GM18519 (cell line): ENCODE results near the gene EPB41L2.
A peak's percentile ranks its signal among the peaks of the same experiment; 100 is the strongest.
"Not testable (repeated sequence)": the region's sequence is repeated elsewhere in the genome, so short reads cannot be mapped to it uniquely, and the experiment has no call there.

Experiments
- ATAC-seq: cut with Tn5 transposase; IDR thresholded peaks from one replicate; pipeline ENCODE4 v1.9.1; 2021; ENCODE audit warnings: mild to moderate bottlenecking, moderate library complexity; ENCODE audit not compliant: unreplicated experiment, low FRiP score

The EPB41L2 gene

GRCh38 chr6:131038597-131039344 is 24.3 kb downstream of the EPB41L2 start:
- ATAC-seq, result no peak

- ATAC-seq, result no peak
Measured at GRCh38 chr6:131037194-131037897, 25.7 kb downstream of the EPB41L2 start.

GRCh38 chr6:131036601-131037000 is 26.4 kb downstream of the EPB41L2 start:
- no peak for ATAC-seq

GRCh38 chr6:131036143-131036542 is 26.9 kb downstream of the EPB41L2 start:
- no peak for ATAC-seq

- no peak for ATAC-seq
Measured at GRCh38 chr6:131035582-131035981, 27.5 kb downstream of the EPB41L2 start.

GRCh38 chr6:131033631-131034030 is 29.4 kb downstream of the EPB41L2 start:
- ATAC-seq, result no peak

GRCh38 chr6:131029626-131030297 is 33.3 kb downstream of the EPB41L2 start:
- ATAC-seq, result peak; percentile 95

GRCh38 chr6:131027326-131027725 is 35.7 kb downstream of the EPB41L2 start:
- no peak for ATAC-seq

GRCh38 chr6:131026243-131026642 is 36.8 kb downstream of the EPB41L2 start:
- no peak for ATAC-seq

GRCh38 chr6:131024565-131024964 is 38.5 kb downstream of the EPB41L2 start:
- no peak for ATAC-seq

- ATAC-seq, result no peak
Measured at GRCh38 chr6:131023834-131024504, 39.1 kb downstream of the EPB41L2 start.

GRCh38 chr6:131022691-131023090 is 40.4 kb downstream of the EPB41L2 start:
- ATAC-seq, result no peak

- no peak for ATAC-seq
Measured at GRCh38 chr6:131017962-131018361, 45.1 kb downstream of the EPB41L2 start.

- no peak for ATAC-seq
Measured at GRCh38 chr6:131015630-131016263, 47.3 kb downstream of the EPB41L2 start.

GRCh38 chr6:131015025-131015591 is 47.9 kb downstream of the EPB41L2 start:
- no peak for ATAC-seq

GRCh38 chr6:131014080-131014776 is 48.8 kb downstream of the EPB41L2 start:
- no peak for ATAC-seq

GRCh38 chr6:131013495-131013894 is 49.5 kb downstream of the EPB41L2 start:
- no peak for ATAC-seq

GRCh38 chr6:131009790-131010189 is 53.3 kb downstream of the EPB41L2 start:
- no peak for ATAC-seq

- not testable (repeated sequence) for ATAC-seq
Measured at GRCh38 chr6:131008965-131009364, 54.1 kb downstream of the EPB41L2 start.
